ENCODE measurements around the gene HCN3.

Gene HCN3

GRCh38 chr1:155309423-155310021, 32.3 kb downstream of the HCN3 start (continued):
- peak; percentile 53; the same call in 1 of the 2 replicates for TF ChIP-seq ZNF398 (tag by site-specific recombination; IDR thresholded peaks at IDR 0.05)
- TF ChIP-seq PBX3 (CRISPR knock-in tag; IDR thresholded peaks at IDR 0.05): no peak
- no peak for TF ChIP-seq ZNF544 (tag by site-specific recombination; IDR thresholded peaks at IDR 0.05)
- TF ChIP-seq BCL11B (tag by site-specific recombination; IDR thresholded peaks at IDR 0.05; ENCODE audit: low read depth): no peak
- peak; percentile 65 for TF ChIP-seq ZNF423 (tag by site-specific recombination; IDR thresholded peaks at IDR 0.05)
- TF ChIP-seq CTCF (tag by site-specific recombination; IDR thresholded peaks at IDR 0.05): peak; percentile 46; the same call in 1 of the 2 replicates
- 0 out of 2 replicates have a peak, but pooled peaks have one; percentile 24 for TF ChIP-seq GLIS1 (tag by site-specific recombination; IDR thresholded peaks at IDR 0.05)
- no peak for TF ChIP-seq ZNF184 (tag by site-specific recombination; IDR thresholded peaks at IDR 0.05)
- no peak for TF ChIP-seq ZNF292 (tag by site-specific recombination; IDR thresholded peaks at IDR 0.05; ENCODE audit: borderline replicate concordance, low read depth)

GRCh38 chr1:155313261-155313660, 36.0 kb downstream of the HCN3 start:
- Histone ChIP-seq H3K9me3 (ENCODE audit: control insufficient read depth, insufficient read depth, low read depth, low read length) (no peaks in the 10 kb centered on the region), H3K27ac (ENCODE audit: extremely low read depth, low read depth, low read length) (no peak overlapping the region), H3K4me1 (ENCODE audit: control insufficient read depth, insufficient read depth, low read length) (peaks cover 5% of the 10 kb centered on the region; the same call in 1 of the 2 replicates), H3K36me3 (ENCODE audit: control insufficient read depth in 2 of 2, insufficient read depth in 1 of 2, low read length in 2 of 2) (peaks cover 47 to 70% of the 10 kb centered on the region in 2 experiments), H3K4me3 (ENCODE audit: low read depth, low read length) (no peak overlapping the region)
- TF ChIP-seq ZNF2 (tag by site-specific recombination; IDR thresholded peaks at IDR 0.05): no peak
- TF ChIP-seq KLF7 (tag by site-specific recombination; IDR thresholded peaks at IDR 0.05; ENCODE audit: borderline replicate concordance): no peak
- TF ChIP-seq ZNF623 (tag by site-specific recombination; IDR thresholded peaks at IDR 0.05): no peak
- TF ChIP-seq ZNF404 (tag by site-specific recombination; IDR thresholded peaks at IDR 0.05): no peak
- no peak for TF ChIP-seq ZNF274 (IDR thresholded peaks at IDR 0.05; ENCODE audit: low read length)
- no peak for TF ChIP-seq ZNF274 (tag by site-specific recombination; IDR thresholded peaks at IDR 0.05; ENCODE audit: borderline replicate concordance)
- TF ChIP-seq ZNF513 (tag by site-specific recombination; IDR thresholded peaks at IDR 0.05): no peak
- no peak for TF ChIP-seq PRDM1 (tag by site-specific recombination; IDR thresholded peaks at IDR 0.05)
- no peak for TF ChIP-seq ZNF121 (tag by site-specific recombination; IDR thresholded peaks at IDR 0.05)
- CTCF ChIA-PET: interaction anchor here (0.7 kb wide), 1 partner anchor 36 kb away, joined by 3 read pairs; no protein-coding TSS in a partner anchor
- POLR2A ChIA-PET: interaction anchor here (0.9 to 1.2 kb wide), 2 partner anchors 8 to 10 kb away, joined by 3 read pairs; no protein-coding TSS in a partner anchor

Data from HEK293 (cell line).